ENCODE measurements around the gene RFTN1. TPM values are rescaled to one million over a fixed set of nuclear protein-coding genes. Genes with fewer than 3 reads are reported as not detected.

RFTN1 gene
- total RNA-seq, 1 donor from 2014 or later = 119 TPM

DNA sequence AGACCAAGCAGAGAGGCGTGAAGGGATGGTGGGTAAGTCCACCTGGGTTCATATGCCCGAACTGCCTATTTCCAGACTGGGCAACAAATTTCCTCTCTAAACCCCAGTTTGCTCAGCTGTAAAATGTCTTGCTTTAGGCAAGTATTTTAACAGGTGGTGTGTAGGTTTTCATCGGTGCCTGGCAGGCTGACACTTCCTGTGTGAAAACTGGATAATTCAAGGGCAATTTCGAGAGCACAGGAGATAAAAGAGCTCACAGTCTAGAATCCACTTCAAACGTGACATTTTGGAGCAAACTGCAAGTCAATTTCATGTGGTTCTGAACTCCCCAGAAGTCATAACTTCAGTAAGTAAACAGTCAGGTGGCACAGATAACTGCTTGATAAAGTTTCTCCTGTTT lies 136.3 kb downstream of the RFTN1 start:
- intact Hi-C loops (cut with DNase I) = no loop called here
- ATAC-seq (no peak), DNase-seq (ENCODE audit: low spot score) (no peak)

DNA sequence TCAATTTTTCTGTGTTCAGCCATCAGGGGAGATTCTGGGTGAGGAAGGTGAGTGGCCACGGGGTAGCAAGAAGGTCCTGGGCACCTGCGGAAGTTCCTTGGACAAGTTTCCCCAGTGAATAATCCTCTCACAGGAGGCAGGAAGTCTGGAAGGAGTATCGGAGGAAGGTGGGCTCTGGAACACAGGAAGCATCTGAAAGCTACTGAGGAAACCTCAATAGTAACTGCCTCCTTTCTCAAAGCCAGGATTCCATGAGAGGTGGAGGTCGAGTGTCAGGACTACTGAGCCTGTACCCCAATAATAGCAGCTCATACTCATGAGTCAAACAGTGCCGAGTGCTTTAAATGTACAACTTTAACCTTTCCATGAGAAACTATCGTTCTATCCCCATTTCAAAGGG lies 137.6 kb downstream of the RFTN1 start:
- DNase-seq (ENCODE audit: low spot score) (no peak), ATAC-seq (no peak)
- intact Hi-C loops (cut with DNase I) = no loop called here

DNA sequence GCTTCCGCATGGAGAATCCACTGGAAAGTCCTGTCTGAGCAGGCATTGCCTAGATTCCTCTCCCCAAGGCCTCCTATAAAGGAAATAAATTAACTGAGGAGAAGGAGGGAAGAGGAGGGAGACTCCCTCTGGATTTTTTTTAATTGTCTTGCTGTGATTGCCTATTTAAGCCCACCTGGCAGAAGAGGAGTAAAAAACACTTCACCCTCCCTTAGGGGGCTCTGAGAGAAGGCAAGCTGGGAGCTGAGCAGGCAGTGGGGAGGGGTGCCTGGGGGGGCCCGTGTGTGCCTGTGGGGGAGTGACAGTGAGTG lies 138.6 kb downstream of the RFTN1 start:
- DNase-seq (ENCODE audit: low spot score) (no peak), ATAC-seq (no peak)
- intact Hi-C loops (cut with DNase I) = no loop called here

DNA sequence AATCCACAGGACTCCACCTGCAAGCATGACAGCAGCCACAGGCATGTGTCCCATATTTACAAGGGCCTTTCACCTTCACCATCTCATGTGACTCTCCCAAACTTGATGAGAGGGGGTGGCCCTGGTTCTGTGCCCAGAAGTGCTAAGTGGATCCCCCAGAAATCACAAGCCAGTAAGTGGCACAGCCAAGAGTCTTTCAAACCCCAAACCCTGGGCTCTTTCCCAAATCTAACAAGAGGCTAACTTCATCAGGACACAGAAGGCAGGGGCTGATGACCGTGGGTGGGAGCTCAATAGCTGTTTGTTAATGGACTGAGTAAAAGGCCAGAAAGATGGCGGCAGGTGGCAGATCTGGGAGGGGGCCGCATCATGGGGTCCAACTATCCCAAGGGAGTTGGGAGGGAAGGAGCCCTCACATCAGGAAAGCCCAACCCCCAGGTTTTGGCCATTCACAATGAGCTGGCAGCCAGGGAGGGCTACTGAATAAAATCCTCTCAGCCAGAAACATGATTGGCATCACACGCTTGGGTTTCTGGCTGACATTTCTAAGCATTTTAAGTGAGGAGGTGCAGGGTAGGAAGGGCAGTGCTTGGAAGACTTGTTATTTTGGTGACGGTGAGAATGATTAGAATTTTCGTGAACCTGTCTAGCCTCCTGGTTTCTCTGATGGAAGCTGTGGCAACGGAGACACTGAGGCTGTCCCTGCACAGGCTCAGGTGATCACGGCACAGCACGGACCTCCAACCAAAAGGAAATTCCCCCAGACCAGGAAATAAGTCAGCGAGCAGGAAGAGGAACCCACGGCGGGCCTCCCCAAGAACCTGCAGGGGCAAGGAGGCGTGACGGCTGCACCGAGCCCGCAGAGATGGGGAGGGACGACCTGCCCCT lies 139.2 kb downstream of the RFTN1 start:
- intact Hi-C loops (cut with DNase I) = no loop called here
- DNase-seq (ENCODE audit: low spot score) = peak; percentile 70
- peak; percentile 34 for ATAC-seq

DNA sequence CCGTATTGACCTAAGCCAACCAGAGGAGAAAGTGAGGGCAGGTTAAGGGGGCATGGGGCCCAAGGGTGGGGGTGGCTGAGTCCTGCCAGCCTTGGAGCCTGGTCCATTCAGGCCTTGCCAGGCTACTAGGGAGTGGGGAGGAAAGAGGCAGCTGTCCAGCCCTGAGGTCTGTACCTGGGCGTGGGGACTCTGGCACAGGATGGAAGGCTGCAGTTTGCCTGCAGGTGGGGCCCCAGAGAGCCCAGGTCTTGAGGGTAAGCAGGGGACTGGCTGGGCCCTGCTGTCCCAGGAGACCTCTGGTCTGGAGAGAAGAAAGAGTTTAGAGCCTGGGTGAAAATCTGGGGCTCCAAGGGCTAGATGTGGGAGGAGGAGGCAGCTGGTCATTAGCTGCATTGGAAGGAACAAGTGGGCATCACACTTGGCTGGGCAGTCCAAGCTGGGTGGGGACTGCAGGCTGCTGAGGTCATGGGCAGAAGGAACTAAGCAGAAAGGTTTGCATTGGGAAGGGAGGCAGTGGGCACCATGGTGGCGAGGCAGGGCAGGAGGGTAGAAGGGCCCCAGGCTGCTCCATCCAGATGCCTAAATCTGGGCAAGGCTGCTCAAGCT lies 140.1 kb downstream of the RFTN1 start:
- peak; percentile 32 for ATAC-seq
- no peak for DNase-seq (ENCODE audit: low spot score)
- intact Hi-C loops (cut with DNase I) = no loop called here

DNA sequence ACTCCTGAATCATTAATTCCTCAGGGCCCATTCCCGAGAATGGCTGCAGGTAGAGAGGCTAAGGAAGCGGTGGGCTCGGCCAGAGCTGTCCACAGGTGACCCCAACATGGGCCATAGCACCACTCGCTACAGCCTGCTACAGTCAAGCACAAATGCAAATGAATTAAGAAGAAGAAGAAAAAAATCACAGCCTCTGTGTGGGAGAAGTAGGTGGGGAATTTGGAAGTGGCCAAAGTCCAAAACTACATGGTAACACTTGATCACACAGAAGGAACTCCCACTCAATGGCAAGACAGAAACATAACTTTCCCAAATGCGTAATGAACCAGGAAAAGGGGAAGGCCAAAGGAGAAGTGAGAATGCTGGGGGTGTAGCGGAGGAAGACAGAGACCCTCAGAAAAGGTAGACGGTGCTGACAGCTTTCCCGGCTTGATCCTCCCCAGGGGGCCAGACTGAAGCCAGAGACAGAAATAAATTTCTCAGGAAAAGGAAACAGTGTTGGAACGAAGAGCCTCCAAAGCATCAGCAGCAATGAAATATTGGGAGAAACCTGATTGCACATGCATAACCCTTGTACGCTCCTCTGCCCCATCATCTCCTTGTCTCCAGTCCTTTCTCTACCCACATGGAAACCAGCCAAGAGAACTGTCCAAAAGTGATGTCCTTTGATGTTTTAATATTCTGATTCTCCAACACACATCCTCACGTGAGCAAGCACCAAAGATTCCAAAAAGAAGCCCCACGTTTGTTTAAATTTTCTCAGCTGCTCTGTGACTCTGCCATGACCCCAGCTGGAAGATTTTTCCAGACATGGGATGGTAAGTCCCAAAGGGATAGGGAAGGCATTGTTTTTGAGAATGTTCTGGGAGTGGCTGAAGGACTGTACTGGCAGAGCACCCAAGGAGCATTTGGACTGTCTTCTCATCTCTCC lies 140.9 kb downstream of the RFTN1 start:
- no peak for DNase-seq (ENCODE audit: low spot score)
- intact Hi-C loops (cut with DNase I) = no loop called here
- ATAC-seq = peak; percentile 61

DNA sequence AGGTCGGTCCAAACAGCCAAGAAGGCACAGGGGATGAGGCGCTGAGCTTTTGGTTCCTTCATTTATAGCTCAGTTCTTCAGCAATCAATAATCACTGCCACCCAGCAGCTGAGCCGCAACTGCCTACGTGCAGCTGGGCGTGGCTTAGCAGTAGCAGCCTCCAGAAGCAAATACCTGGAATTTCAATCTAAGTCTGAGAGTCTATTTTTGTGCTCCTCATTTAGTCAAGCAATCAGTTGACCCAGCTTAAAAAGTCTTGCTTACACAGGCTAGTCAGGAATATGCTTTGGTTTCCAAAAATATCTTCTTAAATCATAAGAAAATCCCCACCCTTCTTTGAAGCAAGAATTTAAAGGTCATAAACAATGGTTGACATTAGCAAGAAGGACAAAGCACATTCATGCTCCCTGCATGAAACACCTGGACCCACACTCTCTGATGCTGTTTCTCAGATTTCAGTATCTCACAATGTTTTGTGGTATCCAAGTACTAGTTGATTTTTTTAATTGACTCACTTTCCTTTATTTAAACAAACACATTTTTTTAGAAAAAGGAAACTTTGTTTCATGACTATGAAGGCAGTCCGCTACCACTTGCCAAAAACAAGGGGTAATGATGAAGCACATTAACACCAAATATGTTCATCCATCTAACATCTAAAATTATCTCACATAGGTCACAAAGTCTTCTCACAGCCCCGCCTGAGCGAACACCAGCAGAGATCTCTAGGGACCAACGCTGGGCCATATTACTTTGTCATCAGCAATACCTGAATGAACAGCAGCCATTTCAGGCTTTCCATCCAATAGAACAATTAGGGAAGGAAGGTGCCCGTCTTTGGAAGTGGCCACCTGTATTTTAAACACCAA lies 142.4 kb downstream of the RFTN1 start:
- DNase-seq (ENCODE audit: low spot score) (no peak), ATAC-seq (peak; percentile 11)
- intact Hi-C loops (cut with DNase I) = no loop called here

DNA sequence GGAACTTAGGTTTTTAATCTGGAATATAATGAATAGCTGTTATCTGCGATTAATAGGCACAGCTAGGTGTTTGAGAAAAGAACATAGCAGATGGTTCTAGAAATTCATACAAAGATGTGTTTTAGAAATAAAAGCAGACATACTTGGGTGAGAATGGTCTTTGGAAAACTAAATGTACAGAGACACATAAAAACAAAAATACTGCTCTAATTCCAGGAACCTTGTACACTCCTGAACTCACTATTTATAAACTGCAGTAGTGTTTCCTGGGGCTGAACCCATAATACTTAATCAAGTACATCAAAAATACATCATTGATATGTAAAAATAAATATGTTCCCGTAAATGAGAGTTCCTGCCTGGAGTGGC lies 143.0 kb downstream of the RFTN1 start:
- intact Hi-C loops (cut with DNase I) = no loop called here
- DNase-seq (ENCODE audit: low spot score) (no peak), ATAC-seq (no peak)

DNA sequence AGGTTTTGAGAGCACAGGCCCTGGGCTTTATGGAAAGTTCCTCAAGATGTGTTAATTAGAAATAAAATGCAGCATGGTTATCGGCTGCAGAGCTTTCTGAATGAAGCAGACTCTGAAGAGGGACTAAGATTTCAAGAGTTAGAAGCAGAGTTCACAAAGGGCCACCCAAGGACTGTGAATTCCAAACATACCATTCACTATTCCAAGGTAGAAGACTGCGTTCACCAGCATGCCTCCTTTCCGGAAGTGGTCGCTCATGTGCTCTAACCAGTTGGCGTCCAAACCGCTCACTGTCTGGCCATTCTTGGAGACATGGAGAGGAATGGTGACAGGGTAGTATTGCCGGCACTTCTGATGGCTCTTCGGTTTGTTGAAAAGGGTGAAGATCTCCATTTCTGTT lies 143.6 kb downstream of the RFTN1 start:
- DNase-seq (ENCODE audit: low spot score) (no peak), ATAC-seq (no peak)
- intact Hi-C loops (cut with DNase I) = no loop called here

DNA sequence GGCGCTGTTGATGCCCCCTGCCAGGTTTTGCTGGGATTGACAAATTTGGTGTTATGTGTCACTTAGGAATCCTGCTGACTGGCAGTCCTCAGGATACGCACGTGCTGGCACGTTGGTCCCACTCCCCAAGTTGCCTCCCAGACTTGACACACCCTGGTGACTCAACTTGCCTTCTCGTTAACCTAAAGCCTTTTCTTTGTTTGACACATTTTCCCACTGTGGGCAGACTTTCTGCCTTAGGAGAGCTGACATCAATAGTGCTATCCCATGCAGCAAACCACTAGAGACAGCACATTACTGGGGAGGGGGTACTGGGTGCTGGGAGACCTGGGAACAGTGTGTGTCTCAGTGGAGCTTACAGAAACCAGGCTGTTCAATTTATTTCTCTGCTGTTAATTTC lies 144.2 kb downstream of the RFTN1 start:
- DNase-seq (ENCODE audit: low spot score) = no peak
- intact Hi-C loops (cut with DNase I) = no loop called here
- no peak for ATAC-seq

DNA sequence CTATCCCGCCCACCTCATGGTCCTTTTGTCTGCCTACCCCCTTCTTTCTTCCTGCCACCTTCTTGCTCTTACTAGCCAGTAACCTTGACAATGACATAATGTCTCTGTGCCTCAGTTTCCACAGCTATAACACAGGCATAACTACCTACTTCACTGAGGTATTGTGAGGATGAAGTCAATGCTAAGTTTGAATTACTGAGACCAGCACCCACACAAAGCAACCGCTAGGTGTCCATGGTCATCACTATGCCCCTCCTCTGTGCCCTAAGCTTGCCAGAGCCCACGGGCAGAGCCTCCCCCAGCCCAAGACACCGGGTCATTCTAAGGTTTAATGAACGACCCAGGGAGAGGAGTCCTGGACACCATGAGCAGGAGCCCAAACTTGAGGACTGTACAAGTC lies 146.9 kb downstream of the RFTN1 start:
- DNase-seq (ENCODE audit: low spot score) = no peak
- intact Hi-C loops (cut with DNase I) = no loop called here
- no peak for ATAC-seq

DNA sequence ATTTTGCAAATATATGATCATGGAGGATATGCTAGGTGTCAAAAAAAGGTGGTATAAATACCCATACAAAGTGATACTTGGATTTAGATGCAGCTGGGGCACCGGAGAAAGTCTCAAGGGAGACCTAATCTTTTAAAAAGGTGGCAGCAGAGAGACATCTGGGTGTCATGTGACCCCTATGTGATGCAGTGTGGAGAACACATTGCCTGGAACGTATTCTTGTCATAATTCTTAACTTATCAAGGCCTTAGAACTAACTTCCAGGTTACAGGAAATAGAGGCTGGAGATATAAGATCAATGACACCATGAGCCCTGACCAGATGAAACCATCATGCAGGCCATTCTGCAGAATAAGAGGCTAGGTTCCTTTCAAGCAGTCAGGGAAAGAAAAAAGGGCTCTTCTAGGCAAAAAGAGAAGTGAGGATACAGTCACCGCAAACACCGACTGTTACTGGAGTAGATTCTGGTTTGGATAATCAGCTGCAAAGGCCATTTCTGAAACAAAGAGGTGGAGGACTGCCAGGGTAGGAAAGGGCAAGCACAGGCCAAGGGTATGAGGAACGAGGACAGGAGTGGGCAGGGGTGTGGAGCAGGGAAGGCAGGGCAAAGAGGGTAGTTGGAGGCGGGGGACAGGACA lies 147.9 kb downstream of the RFTN1 start:
- intact Hi-C loops (cut with DNase I) = no loop called here
- no peak for DNase-seq (ENCODE audit: low spot score)
- peak; percentile 31 for ATAC-seq

DNA sequence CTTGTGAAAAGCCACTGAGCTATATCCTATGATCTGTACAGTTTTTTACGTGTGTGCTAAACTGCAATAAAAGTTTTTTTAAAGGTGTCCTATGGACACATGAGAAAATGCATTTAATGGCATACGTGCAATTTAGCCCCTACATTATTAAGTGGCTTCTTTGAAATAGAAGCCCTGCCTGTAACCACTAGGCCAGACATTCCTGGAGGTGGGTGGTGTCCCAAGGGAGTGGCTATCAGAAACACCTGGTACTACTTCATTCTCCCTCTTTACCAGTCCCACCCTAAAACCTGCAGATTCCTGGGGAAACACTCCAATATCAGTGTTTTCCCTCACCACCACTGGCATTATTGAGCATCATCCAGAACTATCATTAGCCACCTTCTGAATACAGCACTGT lies 148.5 kb downstream of the RFTN1 start:
- intact Hi-C loops (cut with DNase I) = no loop called here
- DNase-seq (ENCODE audit: low spot score) = no peak
- no peak for ATAC-seq

DNA sequence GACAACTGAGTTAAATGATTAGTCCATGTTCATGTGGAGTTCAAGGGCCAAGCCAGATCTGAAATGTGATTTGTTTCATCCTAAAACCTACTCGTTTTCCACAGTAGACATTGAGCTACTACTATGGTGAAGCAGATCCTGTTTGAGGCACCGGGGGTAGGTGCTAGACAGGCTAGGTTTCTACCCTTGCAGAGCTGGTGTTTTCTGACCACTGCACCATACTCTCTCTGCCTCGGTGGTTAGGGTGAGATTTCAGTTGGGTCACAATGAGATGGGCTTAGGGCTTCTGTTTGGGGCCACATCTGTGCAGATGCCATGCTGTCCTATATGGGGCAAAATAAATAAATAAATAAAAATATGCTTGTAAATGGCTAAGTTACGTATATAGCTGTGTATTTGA lies 149.2 kb downstream of the RFTN1 start:
- intact Hi-C loops (cut with DNase I) = no loop called here
- DNase-seq (ENCODE audit: low spot score) (no peak), ATAC-seq (no peak)

DNA sequence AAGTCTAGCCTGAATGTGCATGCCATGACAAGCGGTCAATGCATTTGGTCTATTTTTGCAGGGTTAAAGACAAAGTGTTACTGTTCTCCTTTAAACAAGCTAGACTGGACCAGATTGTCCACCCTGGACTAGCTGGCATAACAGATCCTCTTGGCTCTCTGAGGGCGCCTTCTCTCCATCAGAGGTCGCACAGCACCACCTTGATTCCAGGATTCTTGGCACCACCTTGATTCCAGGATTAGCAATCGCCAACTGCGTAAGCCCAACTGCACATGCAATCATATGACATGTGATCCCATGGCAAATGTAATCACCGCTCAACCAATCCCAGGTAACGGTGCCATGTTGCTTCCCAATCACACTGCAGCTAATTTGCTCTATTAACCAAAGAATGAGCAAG lies 149.9 kb downstream of the RFTN1 start:
- ATAC-seq = no peak
- intact Hi-C loops (cut with DNase I) = no loop called here
- no peak for DNase-seq (ENCODE audit: low spot score)

DNA sequence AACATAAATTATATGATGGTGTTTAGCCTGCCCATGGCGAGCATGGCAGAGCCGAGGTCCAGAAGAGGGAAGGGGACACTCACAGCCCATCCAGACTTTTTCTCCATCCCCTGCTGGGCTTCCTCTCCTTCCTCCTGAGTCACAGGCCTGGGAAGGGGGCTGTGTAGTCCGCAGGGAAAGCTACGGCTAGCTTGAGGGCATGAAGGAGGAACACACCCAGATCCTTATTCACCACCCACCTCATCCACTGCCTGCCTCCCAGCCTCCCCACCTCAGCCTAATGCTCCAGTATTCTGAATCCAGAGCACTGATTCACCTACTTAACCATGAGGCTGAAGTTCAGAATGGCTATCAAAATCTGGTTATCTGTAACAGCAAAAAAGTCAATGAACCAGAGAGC lies 150.7 kb downstream of the RFTN1 start:
- intact Hi-C loops (cut with DNase I) = no loop called here
- ATAC-seq = no peak
- no peak for DNase-seq (ENCODE audit: low spot score)

DNA sequence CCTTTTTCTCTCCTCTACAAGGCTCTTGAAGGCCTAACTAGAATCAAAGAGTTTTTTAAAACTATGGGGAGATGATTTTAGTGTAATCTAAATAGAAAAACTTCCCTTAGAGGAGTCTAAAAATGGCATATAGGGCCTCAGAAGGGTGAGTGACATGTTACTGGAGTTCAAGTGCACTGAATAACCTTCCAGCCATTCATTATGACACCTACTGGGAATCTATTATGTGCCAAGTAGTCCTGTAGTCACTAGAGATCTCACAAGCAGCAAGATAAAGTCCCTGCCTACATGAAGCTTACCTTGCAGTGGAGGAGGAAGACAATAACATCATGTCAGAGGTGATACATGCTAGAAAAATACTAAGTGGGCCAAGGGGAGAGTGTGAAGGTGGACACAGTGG lies 152.4 kb downstream of the RFTN1 start:
- ATAC-seq = no peak
- intact Hi-C loops (cut with DNase I) = no loop called here
- DNase-seq (ENCODE audit: low spot score) = no peak

DNA sequence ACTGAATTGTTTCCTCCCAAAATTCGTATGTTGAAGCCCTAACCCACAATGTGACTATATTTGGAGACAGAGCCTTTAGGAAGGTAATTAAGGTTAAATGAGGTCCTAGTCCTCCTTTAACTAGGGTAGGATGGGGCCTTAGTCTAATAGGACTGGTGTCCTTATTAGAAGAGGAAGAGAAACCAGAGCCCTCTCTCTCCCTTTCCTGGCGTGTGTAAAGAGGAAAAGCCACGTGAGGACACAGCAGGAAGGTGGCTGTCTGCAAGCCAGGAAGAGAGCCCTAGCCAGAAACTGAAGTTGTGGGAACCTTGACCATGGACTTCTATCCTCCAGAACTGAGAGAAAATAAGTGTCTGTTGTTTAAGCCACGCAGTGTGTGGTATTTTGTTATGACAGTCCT lies 154.2 kb downstream of the RFTN1 start:
- ATAC-seq (no peak), DNase-seq (ENCODE audit: low spot score) (no peak)
- intact Hi-C loops (cut with DNase I) = no loop called here

DNA sequence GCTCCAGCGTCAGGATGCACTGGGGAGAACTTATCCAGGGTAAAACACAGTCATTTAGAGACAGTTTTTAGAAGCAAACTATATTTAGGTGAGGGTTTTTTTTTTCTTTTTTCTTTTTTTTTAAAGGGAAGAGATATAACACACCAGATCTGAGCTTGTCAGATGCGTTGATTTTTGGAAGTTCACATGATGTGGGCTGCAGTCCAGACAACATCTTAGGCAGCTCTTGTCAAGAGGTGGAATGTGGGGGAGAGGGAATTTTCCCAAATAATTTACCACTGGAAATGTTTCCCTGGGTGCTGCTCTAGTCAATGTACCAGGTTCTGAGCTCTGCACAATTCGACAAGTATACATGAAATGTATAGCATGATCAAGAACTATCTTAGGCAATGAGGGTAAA lies 155.2 kb downstream of the RFTN1 start:
- ATAC-seq (no peak), DNase-seq (ENCODE audit: low spot score) (no peak)
- intact Hi-C loops (cut with DNase I) = no loop called here

Measured in sciatic nerve (tissue), 2 donors.